NCI-H82 (cell line): ENCODE data around the gene PRR23E.

Source experiments
- DNase-seq: peaks from one replicate; lab custom pipeline; 2025; lab: John Stamatoyannopoulos, UW

Gene PRR23E

GRCh38 chr3:127192576-127193232 lies at the start of gene PRR23E:
Gene PRR23E, plus strand, starts transcription at chr3:127193131. Its CDS starts 3,555 bp downstream, at chr3:127196686.
- no peak for DNase-seq

GRCh38 chr3:127143172-127143571 lies 49.8 kb upstream of the PRR23E start:
- DNase-seq: no peak

GRCh38 chr3:127144631-127145030 lies 48.3 kb upstream of the PRR23E start:
- no peak for DNase-seq

- DNase-seq: no peak
Measured at GRCh38 chr3:127145266-127145665, 47.7 kb upstream of the PRR23E start.

GRCh38 chr3:127147291-127147885 lies 45.5 kb upstream of the PRR23E start:
- DNase-seq: no peak

- DNase-seq: no peak
Measured at GRCh38 chr3:127149621-127150310, 43.2 kb upstream of the PRR23E start.

GRCh38 chr3:127150513-127151250 lies 42.2 kb upstream of the PRR23E start:
- DNase-seq: peak; percentile 69

- no peak for DNase-seq
Measured at GRCh38 chr3:127151251-127151564, 41.7 kb upstream of the PRR23E start.

GRCh38 chr3:127151992-127152650 lies 40.8 kb upstream of the PRR23E start:
- no peak for DNase-seq

- DNase-seq: no peak
Measured at GRCh38 chr3:127152684-127153505, 40.0 kb upstream of the PRR23E start.

- DNase-seq: no peak
Measured at GRCh38 chr3:127153506-127153815, 39.5 kb upstream of the PRR23E start.

- no peak for DNase-seq
Measured at GRCh38 chr3:127156338-127157050, 36.4 kb upstream of the PRR23E start.

- peak; percentile 19 for DNase-seq
Measured at GRCh38 chr3:127157171-127157828, 35.6 kb upstream of the PRR23E start.

- DNase-seq: peak; percentile 67
Measured at GRCh38 chr3:127158614-127159229, 34.2 kb upstream of the PRR23E start.

- DNase-seq: peak; percentile 99
Measured at GRCh38 chr3:127159543-127159942, 33.4 kb upstream of the PRR23E start.

- DNase-seq: no peak
Measured at GRCh38 chr3:127161236-127161635, 31.7 kb upstream of the PRR23E start.

GRCh38 chr3:127161973-127162579 lies 30.9 kb upstream of the PRR23E start:
- DNase-seq: no peak

- DNase-seq: no peak
Measured at GRCh38 chr3:127162947-127163645, 29.8 kb upstream of the PRR23E start.

- DNase-seq: no peak
Measured at GRCh38 chr3:127164615-127165014, 28.3 kb upstream of the PRR23E start.
